GM12878 (cell line): Measurements from ENCODE around the gene SUGCT. TPM values are rescaled to one million over a fixed set of nuclear protein-coding genes. Genes with fewer than 3 reads are reported as not detected.

Experiments
- ATAC-seq: fragments of 200-7000 bp; cut with Tn5 transposase; 3 replicates; pipeline ENCODE4 v1.9.1; 2020; ENCODE audit warnings: mild to moderate bottlenecking, moderate library complexity
- BruUV-seq: library from RNA; stranded (reverse); fragments of 400-500 nt; replicated peaks from 2 replicates; lab custom pipeline; 2021; lab: Mats Ljungman, UMichigan
- CTCF ChIA-PET: fragments of 300-600 bp; sonication (Branson Sonifier 250); formaldehyde crosslinking; extraction: SDS; loops from one replicate; lab custom pipeline; 2021; ENCODE audit warnings: inconsistent platforms; lab: Yijun Ruan, JAX
- POLR2A ChIA-PET: fragments of 350-600 bp; formaldehyde crosslinking; extraction: SDS; loops from one replicate; lab custom pipeline; 2021; ENCODE audit warnings: inconsistent platforms; lab: Charles Lee
- RAD21 ChIA-PET: fragments of 300-600 bp; sonication (Branson Sonifier 250); formaldehyde crosslinking; loops from one replicate; lab custom pipeline; 2023; ENCODE audit warnings: antibody characterized with exemption; ENCODE audit not compliant: unreplicated experiment; lab: Charles Lee
- SMC1A ChIA-PET: fragments of 300-600 bp; sonication (Branson Sonifier 250); formaldehyde crosslinking; loops from one replicate; lab custom pipeline; 2023; ENCODE audit not compliant: unreplicated experiment, uncharacterized antibody; lab: Charles Lee
- DNase-seq: peaks from one replicate; pipeline ENCODE4 v3.0.0-alpha.2; 2011; ENCODE audit warnings: low read depth, low spot score
- FAIRE-seq: peaks from 3 replicates; lab custom pipeline; 2011; peaks lifted over from hg19 to GRCh38; lab: Jason Lieb, UNC
- H2AFZ ChIP-seq: 2 replicates; pipeline ENCODE4 v1.6.0; 2011; ENCODE audit warnings: low read depth, low read length, control low read depth; ENCODE audit not compliant: control insufficient read depth
- H3K27ac ChIP-seq: 2 replicates; pipeline ENCODE4 v1.5.1; 2011; ENCODE audit warnings: control low read depth; ENCODE audit not compliant: control insufficient read depth, insufficient read depth
- H3K27me3 ChIP-seq, 2 experiments: replicated peaks in 1 of 2; 2 replicates each; pipeline versions ENCODE4 v1.6.0 to v1.6.1; 2011; ENCODE audit warnings: low read length in 1 of 2; ENCODE audit not compliant: control insufficient read depth in 2 of 2, insufficient read depth in 2 of 2
- H3K36me3 ChIP-seq, 2 experiments: 2 replicates each; pipeline ENCODE4 v1.5.1; 2011; ENCODE audit warnings: low read length in 1 of 2; ENCODE audit not compliant: control insufficient read depth in 2 of 2, insufficient read depth in 2 of 2
- H3K4me1 ChIP-seq: 2 replicates; pipeline ENCODE4 v1.6.1; 2011; ENCODE audit warnings: mild to moderate bottlenecking, low read length, moderate library complexity, mixed read lengths; ENCODE audit not compliant: control insufficient read depth, insufficient read depth
- H3K4me2 ChIP-seq: 2 replicates; pipeline ENCODE4 v1.6.0; 2011; ENCODE audit warnings: control low read depth; ENCODE audit not compliant: control insufficient read depth, insufficient read depth
- H3K4me3 ChIP-seq: fragments of 200-600 bp; sonication (generic); 2 replicates; pipeline ENCODE4 v1.5.1; 2016
- H3K79me2 ChIP-seq: 2 replicates; pipeline ENCODE4 v1.6.0; 2011; ENCODE audit warnings: low read length; ENCODE audit not compliant: control insufficient read depth, insufficient read depth
- H3K9ac ChIP-seq: 2 replicates; pipeline ENCODE4 v1.8.0; 2011; ENCODE audit warnings: low read length, control low read depth, mixed read lengths; ENCODE audit not compliant: control insufficient read depth, insufficient read depth
- H3K9me3 ChIP-seq: replicated peaks from 3 replicates; pipeline ENCODE4 v1.5.1; 2011; ENCODE audit warnings: mild to moderate bottlenecking, low read length; ENCODE audit not compliant: control insufficient read depth, insufficient read depth
- H4K20me1 ChIP-seq: 2 replicates; pipeline ENCODE4 v1.6.0; 2011; ENCODE audit not compliant: control insufficient read depth, insufficient read depth
- DPF2 ChIP-seq: fragments of 450-650 bp; IDR thresholded peaks from 2 replicates; pipeline ENCODE4 v1.6.1; 2017; ENCODE audit warnings: mild to moderate bottlenecking
- EGR1 ChIP-seq, 2 experiments: IDR thresholded peaks; 1 replicate in 1 of 2; 2 replicates in 1 of 2; pipeline ENCODE4 v1.6.1; 2011 to 2012; ENCODE audit warnings: low read depth in 2 of 2, low read length in 2 of 2, borderline replicate concordance in 1 of 2, mild to moderate bottlenecking in 1 of 2, moderate library complexity in 1 of 2
- FOS ChIP-seq: IDR thresholded peaks from 3 replicates; pipeline ENCODE4 v1.6.1; 2011; ENCODE audit warnings: borderline replicate concordance; ENCODE audit not compliant: insufficient read length; ENCODE audit errors: extremely low read depth
- HDAC6 ChIP-seq: fragments of 200-600 bp; sonication (generic); IDR thresholded peaks from one replicate; pipeline ENCODE4 v1.8.0; 2017; ENCODE audit warnings: antibody characterized with exemption; ENCODE audit not compliant: unreplicated experiment
- IRF4 ChIP-seq: IDR thresholded peaks from 2 replicates; pipeline ENCODE4 v1.6.1; 2011; ENCODE audit warnings: low read depth, low read length
- KLF5 ChIP-seq: fragments of 450-650 bp; IDR thresholded peaks from 2 replicates; pipeline ENCODE4 v1.6.1; 2014; ENCODE audit warnings: mild to moderate bottlenecking; ENCODE audit not compliant: partially characterized antibody
- REST ChIP-seq: IDR thresholded peaks from 2 replicates; pipeline ENCODE4 v1.6.1; 2012; ENCODE audit warnings: mild to moderate bottlenecking, low read depth, low read length
- RFX5 ChIP-seq: IDR thresholded peaks from 2 replicates; pipeline ENCODE4 v1.6.1; 2011; ENCODE audit warnings: low read depth, low read length, improper control_type of control experiment
- RUNX3 ChIP-seq: IDR thresholded peaks from 2 replicates; pipeline ENCODE4 v1.6.1; 2012; ENCODE audit warnings: low read length, inconsistent platforms
- SIN3A ChIP-seq: IDR thresholded peaks from 2 replicates; pipeline ENCODE4 v1.6.1; 2012; ENCODE audit warnings: low read depth, low read length, improper control_type of control experiment
- SMARCA5 ChIP-seq: fragments of 450-650 bp; IDR thresholded peaks from 2 replicates; pipeline ENCODE4 v1.6.1; 2017; ENCODE audit warnings: mild to moderate bottlenecking
- ZNF384 ChIP-seq: IDR thresholded peaks from 2 replicates; pipeline ENCODE4 v1.6.1; 2012; ENCODE audit warnings: low read depth, mild to moderate bottlenecking, low read length, improper control_type of control experiment, borderline replicate concordance
- WGBS: methylation state at CpG from one replicate; pipeline ENCODE4 v1.1.6; 2016; ENCODE audit warnings: low lambda C conversion rate; ENCODE audit not compliant: insufficient replicate concordance, insufficient coverage; ENCODE audit errors: missing lambda C conversion rate; 5-methylcytosine and 5-hydroxymethylcytosine counted together
- in situ Hi-C: fragments of 300-500 bp; cut with MboI; formaldehyde crosslinking; loops from 9 replicates; pipeline ENCODE4 v1.14.3; 2018; ENCODE audit warnings: mixed read lengths
- intact Hi-C: fragments of 100-400 bp; cut with micrococcal nuclease; formaldehyde crosslinking; loops from one replicate; pipeline ENCODE4 v1.14.2; 2022; ENCODE audit not compliant: unreplicated experiment
- polyA plus RNA-seq, 11 experiments: library from polyadenylated mRNA; depleted of rRNA in 4 of 11; unstranded in 6 of 11; stranded (reverse) in 5 of 11; fragments of >200 nt; fragmentation: Nextera tagmentation in 4 of 11; fragmentation: Illumina TruSeq in 1 of 11; extraction: Ambion mirVana in 4 of 11; extraction: Trizol in 1 of 11; gene quantifications; 1 replicate in 1 of 11; 2 replicates in 10 of 11; pipeline versions ENCODE4 v1.2.1 to v1.2.3, GENCODE V29; 2011 to 2016; ENCODE audit warnings: inconsistent platforms in 2 of 11, missing spikeins in 2 of 11, low read depth in 1 of 11
- total RNA-seq, 4 experiments: library from RNA; depleted of rRNA in 3 of 4; stranded (reverse); fragments of >200 nt in 3 of 4; fragmentation: Illumina TruSeq in 1 of 4; extraction: Trizol in 1 of 4; gene quantifications; 2 replicates each; pipeline versions ENCODE4 v1.2.1 to v1.2.3, GENCODE V29; 2013 to 2021
- TF ChIP-seq, protein P1 (sequence below): fragments of 150-350 bp; IDR thresholded peaks from 2 replicates; pipeline ENCODE4 v1.6.1; 2014; ENCODE audit warnings: mild to moderate bottlenecking, low read depth, low read length

Gene SUGCT
- total and polyA plus RNA-seq, 10 of the 15 experiments (the other 5 are each of a cell fraction or from before 2014, with no cell fraction given), result 0.08 to 1.2 (median 0.67) TPM; not detected in 1

DNA sequence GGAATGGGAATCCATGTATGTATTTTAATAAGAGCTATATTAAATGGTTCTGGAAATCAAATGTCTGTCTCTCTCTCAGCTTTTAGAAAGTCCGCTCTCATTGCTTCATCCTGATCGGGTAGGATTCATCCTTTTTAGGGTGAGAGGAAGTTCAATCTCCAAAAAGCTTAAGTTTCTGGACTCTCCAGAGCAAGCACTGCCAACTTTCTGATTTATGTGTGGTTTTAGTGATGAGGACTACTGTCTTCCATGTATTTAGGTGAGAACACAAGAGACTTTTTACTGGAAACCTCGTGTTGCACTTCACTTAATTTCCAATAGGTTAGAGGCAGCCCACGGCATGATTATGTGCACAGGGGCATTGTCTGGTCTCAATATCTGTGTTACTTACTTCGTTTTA is 267.9 kb downstream of the SUGCT start:
- intact Hi-C loops (no loop called here), in situ Hi-C loops (no loop called here)
- Histone ChIP-seq H3K27ac (no peak overlapping the region), H3K36me3 (no peaks in the 10 kb centered on the region), H3K4me3 (no peak overlapping the region), H3K27me3 (no peaks in the 10 kb centered on the region), H3K79me2 (no peaks in the 10 kb centered on the region)
- no TSS peak for BruUV-seq
- RAD21 ChIA-PET, result no interaction called here
- ATAC-seq, result no peak
- 11% methylated on average over 5 of the region's 5 CpGs for WGBS
- TF ChIP-seq FOS, result no peak
- TF ChIP-seq, all 136 proteins: peak for 0
- no peaks in the 10 kb centered on the region for H3K4me1 ChIP-seq
- no peak overlapping the region for H3K4me2 ChIP-seq
- no peak overlapping the region for H3K9ac ChIP-seq
- no peak for FAIRE-seq
- no peaks in the 10 kb centered on the region for H3K9me3 ChIP-seq
- CTCF ChIA-PET, result no interaction called here
- POLR2A ChIA-PET, result no interaction called here
- SMC1A ChIA-PET, result no interaction called here
- no peak for DNase-seq
- H2AFZ ChIP-seq, result no peak overlapping the region
- no peaks in the 10 kb centered on the region for H4K20me1 ChIP-seq

DNA sequence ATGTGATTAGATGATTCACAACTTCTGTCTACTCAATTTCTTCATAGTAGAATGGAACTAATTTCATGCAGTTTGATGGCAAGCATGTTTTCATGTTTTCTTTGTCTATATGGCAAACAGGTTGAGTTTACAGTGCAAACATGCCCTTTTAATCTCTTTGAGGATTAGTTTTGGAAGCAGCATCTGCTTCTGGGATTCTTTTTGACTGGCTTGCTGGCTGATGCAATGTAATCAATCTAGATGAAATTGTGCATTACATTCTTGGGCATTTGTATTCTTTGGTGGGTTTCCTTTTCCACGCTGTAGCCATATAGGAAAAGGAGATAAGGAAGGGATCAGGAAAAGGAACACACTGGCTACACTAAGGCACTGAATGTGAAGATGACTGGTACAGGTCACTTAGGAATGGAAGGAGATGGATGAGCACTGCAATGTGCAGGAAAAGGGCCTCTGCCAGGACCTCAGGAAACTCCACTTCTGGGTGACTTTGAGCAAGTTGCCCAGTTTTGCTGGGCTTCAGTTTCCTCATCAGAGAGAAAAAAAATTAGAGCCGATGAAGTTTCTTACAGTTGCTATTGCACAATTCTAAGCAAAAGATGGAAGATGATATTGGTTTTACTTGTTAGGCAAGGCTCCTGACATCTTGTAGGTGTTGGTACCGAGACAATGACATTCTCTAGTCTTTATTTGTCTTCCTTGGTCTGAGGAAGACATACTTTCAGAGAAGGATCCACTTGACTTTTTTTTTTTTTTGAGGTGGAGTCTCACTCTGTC is 269.1 kb downstream of the SUGCT start:
- Histone ChIP-seq H3K36me3 (no peaks in the 10 kb centered on the region), H3K9me3 (no peaks in the 10 kb centered on the region), H4K20me1 (no peaks in the 10 kb centered on the region), H3K27me3 (no peaks in the 10 kb centered on the region), H3K4me3 (no peak overlapping the region), H3K4me2 (no peak overlapping the region), H3K9ac (no peak overlapping the region), H3K27ac (no peak overlapping the region), H3K79me2 (no peaks in the 10 kb centered on the region), H3K4me1 (no peaks in the 10 kb centered on the region), H2AFZ (no peak overlapping the region)
- CTCF ChIA-PET, result no interaction called here
- in situ Hi-C loops (no loop called here), intact Hi-C loops (no loop called here)
- RAD21 ChIA-PET, result no interaction called here
- ATAC-seq, result no peak
- no peak for DNase-seq
- WGBS, result 28% methylated on average over 3 of the region's 3 CpGs
- FAIRE-seq, result no peak
- BruUV-seq, result no TSS peak
- POLR2A ChIA-PET, result no interaction called here
- SMC1A ChIA-PET, result no interaction called here
- TF ChIP-seq EGR1 (IDR thresholded peaks at IDR 0.05; ENCODE audit: borderline replicate concordance in 1 of 2, low read depth in 2 of 2, low read length in 2 of 2), result no peak
- TF ChIP-seq KLF5, result no peak
- no peak for TF ChIP-seq HDAC6
- TF ChIP-seq SMARCA5, result no peak
- TF ChIP-seq DPF2, result no peak
- no peak for TF ChIP-seq SIN3A
- no peak for TF ChIP-seq ZNF384
- no peak for TF ChIP-seq REST
- no peak for TF ChIP-seq RFX5
- no peak for TF ChIP-seq RUNX3
- TF ChIP-seq, protein P1, sequence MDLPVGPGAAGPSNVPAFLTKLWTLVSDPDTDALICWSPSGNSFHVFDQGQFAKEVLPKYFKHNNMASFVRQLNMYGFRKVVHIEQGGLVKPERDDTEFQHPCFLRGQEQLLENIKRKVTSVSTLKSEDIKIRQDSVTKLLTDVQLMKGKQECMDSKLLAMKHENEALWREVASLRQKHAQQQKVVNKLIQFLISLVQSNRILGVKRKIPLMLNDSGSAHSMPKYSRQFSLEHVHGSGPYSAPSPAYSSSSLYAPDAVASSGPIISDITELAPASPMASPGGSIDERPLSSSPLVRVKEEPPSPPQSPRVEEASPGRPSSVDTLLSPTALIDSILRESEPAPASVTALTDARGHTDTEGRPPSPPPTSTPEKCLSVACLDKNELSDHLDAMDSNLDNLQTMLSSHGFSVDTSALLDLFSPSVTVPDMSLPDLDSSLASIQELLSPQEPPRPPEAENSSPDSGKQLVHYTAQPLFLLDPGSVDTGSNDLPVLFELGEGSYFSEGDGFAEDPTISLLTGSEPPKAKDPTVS, result no peak
- TF ChIP-seq IRF4, result no peak
